SK-N-DZ (cell line): ENCODE measurements around the gene GALNTL6.
"Not testable (repeated sequence)": the region's sequence is repeated elsewhere in the genome, so short reads cannot be mapped to it uniquely, and the experiment has no call there.

Source experiments
- DNase-seq: peaks from one replicate; pipeline ENCODE4 v3.0.0-alpha.2; 2015; ENCODE audit warnings: low spot score

GALNTL6 gene

GRCh38 chr4:172379834-172380233, 566.6 kb downstream of the GALNTL6 start:
- DNase-seq: no peak

- no peak for DNase-seq
These were observed 577.1 kb downstream of the GALNTL6 start for GRCh38 chr4:172390331-172390730.

- no peak for DNase-seq
These were observed 579.5 kb downstream of the GALNTL6 start for GRCh38 chr4:172392741-172393140.

- DNase-seq: no peak
These were observed 580.0 kb downstream of the GALNTL6 start for GRCh38 chr4:172393220-172393619.

GRCh38 chr4:172404676-172405075, 591.5 kb downstream of the GALNTL6 start:
- DNase-seq: no peak

- DNase-seq: peak; percentile 8
These were observed 597.2 kb downstream of the GALNTL6 start for GRCh38 chr4:172410363-172410762.

- peak; percentile 97 for DNase-seq
These were observed 597.9 kb downstream of the GALNTL6 start for GRCh38 chr4:172411149-172411548.

- DNase-seq: peak; percentile 8
These were observed 599.8 kb downstream of the GALNTL6 start for GRCh38 chr4:172412851-172413580.

- not testable (repeated sequence) for DNase-seq
These were observed 615.8 kb downstream of the GALNTL6 start for GRCh38 chr4:172428979-172429378.

GRCh38 chr4:172480471-172480870, 667.3 kb downstream of the GALNTL6 start:
- no peak for DNase-seq

GRCh38 chr4:172481802-172482508, 668.8 kb downstream of the GALNTL6 start:
- no peak for DNase-seq

GRCh38 chr4:172485007-172485406, 671.8 kb downstream of the GALNTL6 start:
- no peak for DNase-seq

GRCh38 chr4:172486531-172486930, 673.3 kb downstream of the GALNTL6 start:
- no peak for DNase-seq

- no peak for DNase-seq
These were observed 676.7 kb downstream of the GALNTL6 start for GRCh38 chr4:172489861-172490260.

GRCh38 chr4:172495769-172496168, 682.6 kb downstream of the GALNTL6 start:
- no peak for DNase-seq

GRCh38 chr4:172497321-172497720, 684.1 kb downstream of the GALNTL6 start:
- no peak for DNase-seq

- no peak for DNase-seq
These were observed 700.8 kb downstream of the GALNTL6 start for GRCh38 chr4:172514011-172514410.

GRCh38 chr4:172514801-172515200, 701.6 kb downstream of the GALNTL6 start:
- DNase-seq: no peak

- no peak for DNase-seq
These were observed 702.2 kb downstream of the GALNTL6 start for GRCh38 chr4:172515266-172515879.

GRCh38 chr4:172517391-172517790, 704.2 kb downstream of the GALNTL6 start:
- DNase-seq: no peak

- no peak for DNase-seq
These were observed 708.0 kb downstream of the GALNTL6 start for GRCh38 chr4:172521248-172521647.

- DNase-seq: no peak
These were observed 708.5 kb downstream of the GALNTL6 start for GRCh38 chr4:172521680-172522079.

- no peak for DNase-seq
These were observed 730.0 kb downstream of the GALNTL6 start for GRCh38 chr4:172543249-172543648.
